CD4-positive, alpha-beta T cell treated with Interleukin-10 for 1 hour (primary cell): ENCODE data around the gene PSTK.
A peak's percentile ranks its signal among the peaks of the same experiment; 100 is the strongest.

ENCODE experiments used
- DNase-seq: peaks from one replicate; pipeline ENCODE4 v3.0.0-alpha.2; 2020

The PSTK gene

GRCh38 chr10:122993797-122994336 is 13.7 kb downstream of the PSTK start:
- no peak for DNase-seq

DNA sequence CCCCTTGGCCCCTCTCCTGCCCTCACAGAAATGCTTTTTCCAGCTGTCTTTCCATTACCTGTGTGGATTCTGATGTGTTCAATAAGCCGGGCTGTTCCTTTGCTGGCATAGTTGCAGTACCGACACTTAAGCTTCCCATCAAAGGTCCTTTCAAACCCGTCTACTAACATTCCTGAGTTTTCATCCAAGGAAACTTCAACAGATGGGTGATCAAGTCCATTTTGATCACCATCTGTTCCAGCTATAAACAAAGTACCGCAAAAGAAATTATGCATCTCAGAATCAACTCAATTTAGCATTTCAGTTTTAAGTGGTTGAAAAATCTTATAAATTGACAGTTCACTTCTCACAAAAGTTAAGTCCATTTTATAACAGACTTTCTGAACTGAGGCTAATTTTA is 15.7 kb downstream of the PSTK start:
- no peak for DNase-seq

DNA sequence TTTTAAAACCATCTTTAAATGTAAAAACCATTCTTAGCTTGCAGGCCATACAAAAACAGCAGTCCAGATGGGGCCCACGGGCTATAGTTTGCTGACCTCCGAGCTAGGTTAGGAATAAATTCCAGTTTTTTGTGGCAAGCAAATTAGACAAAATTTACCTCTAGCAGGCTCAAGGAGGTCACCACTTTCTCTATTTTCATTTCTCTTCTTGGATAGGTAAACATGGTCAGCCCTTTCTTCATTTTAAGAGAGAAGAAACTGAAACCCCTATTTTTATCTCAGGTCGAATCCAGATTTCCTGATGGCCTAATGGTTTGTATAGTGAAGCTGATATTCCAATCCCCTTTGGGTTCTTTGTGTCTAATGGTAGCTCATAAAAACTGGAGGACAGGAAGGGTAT is 17.7 kb downstream of the PSTK start:
- DNase-seq, result no peak

DNA sequence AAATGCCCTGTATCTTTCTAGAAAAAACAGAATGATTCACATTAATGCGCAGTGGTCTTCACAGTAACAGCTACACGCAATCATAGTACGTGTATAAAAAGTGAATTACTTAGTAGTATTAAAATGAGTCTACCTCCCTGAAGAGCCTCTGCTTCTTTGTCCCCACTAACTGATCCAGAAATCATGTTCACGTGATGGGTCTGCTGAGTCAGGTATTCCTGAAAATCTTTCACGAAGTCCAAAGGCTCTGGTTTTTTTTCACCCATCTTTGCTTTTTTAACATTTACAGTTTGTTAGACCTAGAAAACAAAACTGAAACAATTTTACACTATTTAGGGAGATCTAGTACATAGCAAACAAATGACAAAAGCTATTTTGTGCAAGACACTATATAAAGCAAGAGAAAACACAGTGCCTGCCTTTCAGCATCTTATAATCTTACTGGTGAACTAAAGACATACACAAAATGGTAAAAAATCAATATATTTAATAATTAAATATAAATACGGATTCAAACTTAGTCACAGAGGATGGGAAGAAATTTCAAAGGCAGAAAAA is 18.2 kb downstream of the PSTK start:
- DNase-seq, result no peak

- no peak for DNase-seq
Observed at GRCh38 chr10:122998934-122999333, 18.7 kb downstream of the PSTK start.

- no peak for DNase-seq
Observed at GRCh38 chr10:122999347-122999746, 19.1 kb downstream of the PSTK start.

DNA sequence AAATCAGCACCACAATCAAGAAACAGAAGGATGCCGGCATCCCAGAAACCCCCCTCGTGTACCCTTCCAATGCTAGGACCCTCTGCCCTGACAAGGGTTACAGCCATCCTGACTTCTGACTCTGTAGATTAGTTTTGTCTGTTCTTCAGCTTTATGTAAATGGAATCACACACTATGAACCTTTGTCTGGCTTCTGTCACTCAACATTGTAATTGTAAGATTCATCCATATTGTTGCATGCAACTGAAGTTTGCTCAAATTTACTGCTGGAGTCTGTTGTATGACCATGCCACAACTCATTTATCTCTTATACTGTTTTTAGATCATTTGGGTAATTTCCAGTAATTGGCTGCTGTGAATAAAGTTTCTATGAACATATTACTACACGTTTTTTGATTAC is 20.0 kb downstream of the PSTK start:
- DNase-seq, result no peak

DNA sequence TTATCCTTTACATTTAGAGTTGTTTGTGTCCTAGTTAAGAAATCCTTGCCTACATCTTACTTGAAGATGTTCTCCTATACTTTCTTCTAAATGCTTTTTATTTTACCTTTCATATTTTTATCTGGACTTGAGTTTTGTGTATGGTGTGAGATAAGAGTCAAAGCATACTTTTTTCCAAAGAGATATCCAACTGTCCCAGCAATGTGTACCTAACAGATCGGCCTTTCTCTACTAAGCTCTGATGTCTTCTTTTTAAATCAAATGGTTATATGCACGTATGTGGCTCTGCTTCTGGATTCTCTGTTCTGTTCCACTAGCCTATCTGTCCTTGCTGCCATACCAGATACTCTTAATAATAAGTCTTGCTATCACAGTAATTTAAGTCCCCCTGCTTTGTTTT is 21.2 kb downstream of the PSTK start:
- DNase-seq, result no peak

DNA sequence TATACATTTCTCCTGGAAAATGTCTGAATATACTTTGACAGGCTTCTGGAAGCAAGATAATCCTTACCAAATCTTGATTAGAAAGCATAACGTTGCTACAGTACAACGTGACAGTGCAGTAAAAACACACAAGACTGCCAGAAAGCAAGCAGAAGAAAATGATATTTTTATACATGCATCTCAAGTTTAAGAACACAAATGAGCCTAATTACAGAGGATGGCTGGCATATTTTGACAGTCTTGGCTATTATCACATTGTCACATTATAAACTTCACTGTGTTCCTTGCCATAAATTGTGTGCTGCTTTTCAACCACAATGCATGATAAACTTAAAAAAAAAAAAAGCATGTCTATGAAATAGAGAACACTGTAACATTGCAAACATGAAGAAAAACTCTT is 24.1 kb downstream of the PSTK start:
- no peak for DNase-seq

GRCh38 chr10:123007558-123008354 is 27.6 kb downstream of the PSTK start:
- DNase-seq, result peak; percentile 70

GRCh38 chr10:123008355-123009104 is 28.3 kb downstream of the PSTK start, which contains the start of the genes ACADSB and IKZF5:
TSS of gene ACADSB (plus strand) at chr10:123009006. CDS start at chr10:123009030, 24 bp downstream.
TSS of gene IKZF5 (minus strand) at chr10:123008795. CDS start at chr10:122998625, 10,170 bp downstream.
- DNase-seq, result peak; percentile 98

DNA sequence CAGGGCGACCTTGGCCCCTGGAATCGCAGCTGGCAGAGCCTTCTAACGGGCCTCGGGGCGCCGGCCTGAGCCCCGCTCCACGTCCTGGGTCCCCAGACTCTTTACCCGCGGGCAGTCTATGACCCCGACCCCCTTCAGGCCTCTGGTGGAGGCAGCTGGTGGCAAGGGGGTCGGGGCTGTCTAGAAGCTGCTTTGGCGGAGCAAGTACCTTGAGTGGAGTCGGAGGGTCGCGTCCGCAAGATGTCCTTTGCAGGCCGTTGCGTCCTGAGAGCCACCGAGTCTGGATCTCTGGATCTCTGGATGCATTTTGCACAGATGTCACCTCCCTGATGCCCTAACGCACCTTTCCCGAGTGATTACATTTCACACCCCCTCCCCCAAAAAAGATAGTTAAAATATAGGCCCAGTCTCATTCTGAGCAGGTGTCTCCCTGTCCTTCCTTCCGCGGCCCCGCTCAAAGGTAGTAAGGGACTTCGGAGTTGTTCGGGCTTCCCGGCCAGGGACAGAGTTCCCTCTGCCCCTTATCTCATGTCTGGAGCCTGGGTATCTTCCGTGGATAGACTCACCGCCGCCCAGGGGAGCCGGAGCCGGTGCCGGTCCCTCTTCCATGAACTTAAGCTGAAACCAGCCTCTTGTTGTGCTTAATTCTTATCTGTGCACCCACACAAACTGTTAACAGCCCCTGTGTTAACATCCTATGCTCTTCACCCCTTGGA is 29.1 kb downstream of the PSTK start:
- peak; percentile 14 for DNase-seq

- no peak for DNase-seq
Observed at GRCh38 chr10:123011987-123012386, 31.8 kb downstream of the PSTK start.

DNA sequence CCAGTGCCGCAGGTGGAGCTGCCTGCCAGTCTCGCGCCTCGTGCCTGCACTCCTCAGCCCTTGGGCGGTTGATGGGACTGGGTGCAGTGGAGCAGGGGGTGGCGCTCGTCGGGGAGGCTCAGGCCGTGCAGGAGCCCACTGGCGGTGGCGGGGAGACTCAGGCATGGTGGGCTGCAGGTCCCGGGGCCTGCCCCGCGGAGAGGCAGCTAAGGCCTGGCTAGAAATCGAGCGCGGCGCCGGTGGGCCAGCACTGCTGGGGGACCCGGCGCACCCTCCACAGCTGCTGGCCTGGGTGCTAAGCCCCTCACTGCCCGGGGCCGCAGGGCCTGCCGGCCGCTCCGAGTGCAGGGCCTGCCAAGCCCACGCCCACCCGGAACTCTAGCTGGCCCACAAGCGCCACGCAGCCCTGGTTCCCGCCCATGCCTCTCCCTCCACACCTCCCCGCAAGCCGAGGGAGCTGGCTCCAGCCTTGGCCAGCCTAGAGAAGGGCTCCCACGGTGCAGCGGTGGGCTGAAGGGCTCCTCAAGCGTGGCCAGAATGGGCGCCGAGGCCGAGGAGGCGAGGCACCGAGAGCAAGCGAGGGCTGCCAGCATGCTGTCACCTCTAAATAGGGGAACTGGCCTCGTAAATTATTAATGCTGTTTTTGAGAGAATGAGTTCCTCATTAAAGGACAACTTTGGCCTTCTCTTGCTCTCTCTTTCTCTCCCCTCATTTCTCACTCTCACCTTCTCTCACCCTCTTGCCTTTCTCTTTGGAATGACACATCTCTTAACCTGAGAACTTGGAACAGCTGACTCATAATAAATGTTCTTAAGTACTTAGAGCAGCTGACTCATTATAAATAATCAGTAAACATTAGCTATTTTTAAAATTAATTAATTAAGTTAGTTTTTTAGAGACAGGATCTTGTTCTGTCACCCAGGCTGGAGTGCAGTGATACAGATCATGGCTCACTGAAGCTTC is 33.5 kb downstream of the PSTK start:
- DNase-seq, result no peak

DNA sequence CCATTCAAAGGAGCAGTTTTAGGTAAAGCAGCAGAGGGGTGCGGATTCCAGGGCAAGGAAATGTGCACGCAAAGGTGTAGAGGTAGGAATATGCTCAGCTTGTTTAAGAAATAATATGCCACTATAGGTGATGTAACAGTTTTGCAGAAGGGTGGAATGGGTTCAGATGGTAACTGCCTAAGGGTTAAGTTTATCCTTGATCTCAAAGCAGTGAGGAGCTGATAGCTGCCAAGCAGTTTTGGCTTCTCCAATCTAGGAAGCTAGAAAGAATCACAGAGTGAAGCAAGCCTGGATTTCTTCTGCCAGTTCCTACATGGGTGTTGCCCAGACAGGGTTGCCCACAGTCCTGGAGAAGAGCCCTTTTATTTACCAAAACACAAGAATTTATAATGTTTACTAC is 34.6 kb downstream of the PSTK start:
- DNase-seq, result no peak

DNA sequence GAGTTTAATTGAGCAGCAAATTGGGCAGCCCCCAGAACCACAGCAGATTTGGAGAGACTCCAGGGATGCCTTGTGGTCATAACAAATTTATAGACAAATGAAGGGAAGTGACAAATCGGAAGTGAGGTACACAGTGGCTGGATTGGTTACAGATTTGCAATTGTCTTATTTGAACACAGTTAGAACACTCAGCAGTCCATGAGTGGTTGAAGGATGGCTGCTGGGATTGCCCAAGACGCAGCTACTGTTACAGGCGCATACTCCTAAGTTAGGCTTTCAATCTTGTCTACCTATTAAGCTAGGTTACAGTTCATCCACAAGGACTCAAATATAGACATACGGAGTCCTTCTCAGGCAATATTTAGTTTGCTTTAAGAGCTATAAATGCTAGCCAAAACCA is 36.0 kb downstream of the PSTK start:
- no peak for DNase-seq

DNA sequence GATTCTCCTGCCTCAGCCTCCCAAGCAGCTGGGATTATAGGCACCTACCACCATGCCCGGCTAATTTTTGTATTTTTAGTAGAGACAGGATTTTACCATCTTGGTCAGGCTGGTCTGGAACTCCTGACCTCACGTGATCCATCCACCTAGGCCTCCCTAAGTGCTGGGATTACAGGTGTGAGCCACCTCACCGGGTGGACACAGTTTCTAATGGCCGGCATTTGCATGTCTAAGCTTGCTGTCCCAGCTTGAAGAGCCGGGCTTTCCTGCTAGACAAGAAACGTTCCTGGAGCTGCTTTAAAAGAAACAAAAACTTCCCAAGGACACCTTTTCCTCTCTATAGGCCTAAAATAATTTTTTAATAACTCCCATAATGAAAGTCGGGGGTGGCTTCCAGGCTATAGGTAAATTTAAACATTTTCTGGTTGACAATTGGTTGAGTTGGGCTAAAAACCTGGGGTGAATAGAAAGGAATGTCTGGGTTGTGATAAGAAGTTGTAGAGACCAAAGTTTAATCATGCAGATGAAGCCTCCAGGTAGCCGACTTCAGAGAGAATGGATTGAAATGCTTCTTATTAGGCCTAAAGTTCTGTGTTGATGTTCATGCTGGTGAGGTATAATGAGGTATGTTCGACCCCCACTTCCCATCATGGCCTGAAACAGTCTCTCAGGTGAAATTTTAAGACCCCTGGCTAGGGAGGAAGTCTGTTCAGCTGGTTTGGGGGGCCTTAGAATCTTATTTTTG is 37.4 kb downstream of the PSTK start:
- DNase-seq, result no peak

GRCh38 chr10:123018531-123018930 is 38.3 kb downstream of the PSTK start:
- DNase-seq, result no peak

DNA sequence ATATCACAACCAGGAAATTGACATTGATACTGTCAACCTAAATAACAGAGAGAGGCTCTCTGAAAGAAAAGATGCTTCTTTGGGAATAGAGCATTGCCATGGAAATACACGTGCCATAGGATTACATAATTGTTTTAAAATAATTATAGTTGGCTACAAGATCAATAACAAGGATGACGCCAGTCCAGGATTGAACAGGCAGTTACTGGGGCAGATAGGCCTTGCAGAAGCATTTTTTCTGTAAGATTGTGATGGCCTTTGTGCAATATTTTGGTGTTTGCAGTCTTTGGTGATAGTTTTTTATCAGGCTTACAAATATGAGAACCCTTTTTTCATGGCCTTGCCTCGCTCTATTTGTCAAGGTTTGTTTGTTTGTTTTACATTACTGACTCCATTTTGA is 39.1 kb downstream of the PSTK start:
- DNase-seq, result no peak

GRCh38 chr10:123019941-123020703 is 39.9 kb downstream of the PSTK start:
- no peak for DNase-seq
